ENCODE data around the gene ARSB.
"Not testable (repeated sequence)": the region's sequence is repeated elsewhere in the genome, so short reads cannot be mapped to it uniquely, and the experiment has no call there.

The ARSB gene

GRCh38 chr5:78746021-78746770 lies 238.9 kb downstream of the ARSB start:
- no peak for DNase-seq

GRCh38 chr5:78744951-78745534 lies 240.1 kb downstream of the ARSB start:
- DNase-seq = no peak

DNA sequence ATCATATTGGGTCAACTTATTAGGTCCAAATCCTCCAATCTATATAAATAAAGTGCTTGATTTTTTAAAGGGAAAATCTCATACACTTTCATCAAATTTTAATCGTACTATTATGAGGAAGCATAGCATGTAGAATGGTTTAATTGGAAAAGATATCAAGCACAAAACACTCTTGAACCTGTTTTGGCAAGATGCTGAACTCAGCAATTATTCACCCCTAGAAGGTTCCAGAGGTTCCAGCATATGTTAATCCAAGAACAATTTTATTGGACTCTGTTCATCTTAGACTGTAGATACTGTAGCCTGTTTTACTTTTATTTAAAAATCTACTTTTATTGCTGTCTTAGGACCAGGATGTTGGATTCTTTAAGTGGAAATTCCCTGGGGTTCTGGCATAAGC lies 244.1 kb downstream of the ARSB start:
- no peak for DNase-seq

DNA sequence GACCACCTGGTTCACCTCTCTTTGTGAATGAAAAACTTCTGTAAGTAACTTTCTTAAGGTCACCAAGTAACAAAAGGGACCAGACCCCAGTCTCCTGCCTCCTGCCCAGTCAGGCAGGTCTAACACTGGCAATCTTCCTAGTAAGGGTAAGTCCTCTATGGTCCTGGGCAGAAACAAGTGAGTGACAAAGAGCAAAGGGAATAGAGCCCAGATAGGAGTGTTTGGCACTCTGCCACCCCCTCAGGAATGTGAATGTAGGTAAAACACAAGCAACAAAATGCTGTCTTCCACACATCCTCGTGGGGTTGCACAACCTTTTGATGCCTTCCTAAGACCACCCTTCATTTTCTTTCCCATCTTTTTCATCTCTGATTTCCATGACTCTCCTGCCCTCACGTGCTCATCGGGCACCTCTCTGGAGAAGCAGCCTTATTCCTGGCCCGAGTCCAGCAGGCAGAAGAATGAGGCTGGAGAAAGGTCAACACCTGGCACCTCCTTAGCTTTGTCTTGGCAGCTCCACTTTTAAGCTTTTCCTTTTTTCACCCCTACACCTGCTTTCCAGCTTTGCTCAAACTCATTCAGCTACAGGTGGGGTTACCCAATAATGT lies 246.3 kb downstream of the ARSB start:
- DNase-seq = no peak

DNA sequence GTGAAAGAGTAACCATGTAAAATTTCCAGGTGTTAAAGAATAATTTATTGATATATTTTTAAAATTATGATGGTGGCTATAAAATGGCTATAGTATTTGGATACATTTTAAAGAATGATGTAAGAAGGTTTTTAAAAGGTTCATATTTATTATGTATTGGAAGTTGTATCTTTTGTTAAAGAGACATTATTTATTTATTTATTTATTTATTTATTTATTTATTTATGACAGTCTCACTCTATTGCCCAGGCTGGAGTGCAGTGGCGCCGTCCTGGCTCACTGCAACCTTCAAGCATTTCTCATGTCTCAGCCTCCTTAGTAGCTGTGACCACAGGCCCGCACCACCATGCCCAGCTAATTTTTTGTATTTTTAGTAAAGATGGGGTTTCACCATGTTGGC lies 247.0 kb downstream of the ARSB start:
- no peak for DNase-seq

- no peak for DNase-seq
Observed at GRCh38 chr5:78735834-78736463, 249.2 kb downstream of the ARSB start.

DNA sequence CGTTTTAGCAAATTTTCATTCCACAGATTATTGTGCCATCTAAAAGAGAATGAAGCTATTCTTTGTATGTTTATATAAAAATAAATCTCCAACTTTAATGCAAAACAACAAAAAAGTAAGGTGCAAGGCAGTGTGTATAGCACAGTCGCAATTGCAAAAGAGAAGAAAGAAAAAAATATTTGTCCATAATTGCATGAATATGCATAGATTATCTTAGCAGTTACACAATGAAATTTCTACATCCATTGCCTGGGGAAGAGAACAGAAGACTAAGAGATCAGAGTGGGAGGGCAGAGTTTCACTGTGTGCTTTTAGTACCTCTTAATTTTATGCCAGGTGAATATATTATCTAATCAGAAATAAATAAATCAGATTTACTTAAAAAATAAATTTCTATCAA lies 250.2 kb downstream of the ARSB start:
- DNase-seq = no peak

DNA sequence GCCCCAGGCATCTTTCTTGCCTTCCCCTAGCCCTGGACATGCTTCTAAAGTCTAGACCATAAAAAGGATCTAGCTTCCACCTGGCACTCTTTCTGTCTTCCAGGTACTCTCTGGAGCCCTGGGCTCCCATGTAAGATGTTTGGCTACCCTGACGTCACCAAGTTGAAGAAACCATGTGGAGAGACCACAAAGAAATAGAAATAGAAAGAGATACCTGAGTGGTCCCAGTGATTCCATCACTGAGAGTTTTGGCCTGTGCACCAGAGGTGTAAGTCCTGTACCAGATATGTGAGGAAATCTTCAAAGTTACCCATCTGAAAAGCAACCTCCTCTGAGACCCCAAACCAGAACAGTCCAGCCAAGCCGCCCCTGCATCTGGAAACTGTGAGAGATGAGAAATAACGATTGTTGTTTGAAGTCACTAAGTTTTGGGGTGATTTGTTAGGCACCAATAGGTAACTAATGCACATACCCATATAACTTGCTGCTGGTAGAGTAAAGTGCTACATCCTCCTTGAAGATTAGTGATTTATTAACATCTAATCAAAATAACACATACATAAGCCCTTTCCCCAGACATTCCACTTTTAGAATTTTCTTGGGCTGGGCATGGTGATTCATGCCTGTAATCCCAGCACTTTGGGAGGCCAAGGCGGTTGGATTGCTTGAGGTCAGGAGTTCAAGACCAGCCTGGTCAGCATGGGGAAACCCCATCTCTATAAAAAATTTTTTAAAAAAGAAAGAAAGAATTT lies 250.8 kb downstream of the ARSB start:
- no peak for DNase-seq

- DNase-seq = not testable (repeated sequence)
Observed at GRCh38 chr5:78732721-78733120, 252.4 kb downstream of the ARSB start.

DNA sequence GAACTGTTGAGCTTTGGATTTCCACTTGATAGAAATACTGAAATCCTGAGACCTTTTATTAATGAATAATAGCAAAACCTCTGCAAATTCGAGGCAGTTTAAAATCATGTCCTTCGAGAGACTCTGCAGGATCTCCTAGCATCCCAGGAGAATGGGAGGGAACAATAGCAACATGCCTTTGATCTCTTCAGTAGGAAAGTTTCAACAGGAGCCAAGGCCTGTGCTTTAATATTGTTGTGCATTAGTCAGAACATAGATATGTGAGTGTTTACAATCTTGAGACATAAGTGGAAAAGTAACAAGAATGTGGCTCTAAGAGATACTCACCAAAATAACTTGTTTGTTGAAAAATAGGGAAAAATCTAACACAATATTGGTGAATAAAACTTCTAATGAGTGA lies 253.2 kb downstream of the ARSB start:
- no peak for DNase-seq

DNA sequence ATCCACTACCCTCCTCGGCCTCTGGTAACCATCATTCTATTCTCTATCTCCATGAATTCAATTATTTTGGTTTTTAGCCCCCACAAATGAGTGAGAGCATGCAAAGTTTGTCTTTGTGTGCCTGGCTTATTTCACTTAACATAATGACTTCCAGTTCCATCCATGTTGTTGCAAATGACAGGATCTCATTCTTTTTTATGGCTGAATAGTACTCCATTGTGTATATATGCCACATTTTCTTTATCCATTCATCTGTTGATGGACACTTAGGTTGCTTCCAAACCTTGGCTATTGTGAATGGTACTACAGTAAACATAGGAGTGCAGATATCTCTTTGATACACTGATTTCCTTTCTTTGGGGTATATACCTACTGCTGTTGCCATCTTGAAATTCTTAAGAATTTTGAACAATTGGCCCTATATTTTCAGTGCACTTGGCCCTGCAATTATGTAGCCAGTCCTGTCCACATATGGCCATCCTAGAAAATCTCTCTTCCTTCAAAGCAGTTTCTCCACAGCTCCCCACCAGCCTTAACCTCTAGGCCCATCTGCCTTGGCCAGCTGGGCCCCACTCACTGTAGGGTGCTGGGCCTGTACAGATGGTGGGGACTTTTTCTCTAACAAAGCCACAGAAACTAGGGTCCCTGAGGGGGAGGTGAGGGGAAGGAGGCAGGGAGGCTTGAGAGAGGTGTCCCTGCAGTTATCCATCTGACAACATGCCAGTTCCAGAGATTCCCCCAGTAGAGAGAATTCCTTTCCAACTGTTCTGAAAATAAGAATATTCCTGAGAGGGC lies 254.6 kb downstream of the ARSB start:
- no peak for DNase-seq

- DNase-seq = no peak
Observed at GRCh38 chr5:78727786-78728761, 257.0 kb downstream of the ARSB start.
